WTC11 (cell line): ENCODE results near the gene CGNL1.

Experiments used
- JUN ChIP-seq: sonication (generic); formaldehyde crosslinking; IDR thresholded peaks from 2 replicates; pipeline ENCODE4 v1.8.0; 2023; ENCODE audit warnings: mild to moderate bottlenecking, missing genetic modification reagents
- TEAD4 ChIP-seq: sonication (generic); formaldehyde crosslinking; IDR thresholded peaks from 2 replicates; pipeline ENCODE4 v1.8.0; 2022; ENCODE audit warnings: mild to moderate bottlenecking, missing genetic modification reagents

DNA sequence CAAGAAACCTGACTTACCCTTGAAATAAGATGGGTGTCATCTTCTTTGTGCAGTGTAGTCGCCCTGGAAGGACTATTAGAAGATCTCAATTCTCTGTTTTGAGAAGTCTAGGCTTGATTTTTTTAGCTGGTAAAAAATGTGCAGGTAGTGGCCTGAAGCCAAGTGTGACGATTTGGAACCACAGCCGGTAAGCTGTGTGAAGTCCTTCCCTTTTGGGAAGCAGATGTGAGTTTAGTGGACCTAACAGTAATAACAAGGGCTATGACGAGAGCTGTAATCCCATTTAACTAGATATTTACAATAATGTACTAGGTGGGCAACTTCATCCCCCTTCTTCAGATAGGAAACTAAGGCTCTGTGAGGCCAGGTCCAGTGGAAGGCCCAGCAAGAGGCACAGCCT lies 133.7 kb downstream of the CGNL1 start:
- TF ChIP-seq JUN (no peak), TEAD4 (CRISPR knock-in tag) (no peak)
